Measurements from ENCODE around the gene VWA7.
"Not testable (repeated sequence)": the region's sequence is repeated elsewhere in the genome, so short reads cannot be mapped to it uniquely, and the experiment has no call there.

Gene VWA7

DNA sequence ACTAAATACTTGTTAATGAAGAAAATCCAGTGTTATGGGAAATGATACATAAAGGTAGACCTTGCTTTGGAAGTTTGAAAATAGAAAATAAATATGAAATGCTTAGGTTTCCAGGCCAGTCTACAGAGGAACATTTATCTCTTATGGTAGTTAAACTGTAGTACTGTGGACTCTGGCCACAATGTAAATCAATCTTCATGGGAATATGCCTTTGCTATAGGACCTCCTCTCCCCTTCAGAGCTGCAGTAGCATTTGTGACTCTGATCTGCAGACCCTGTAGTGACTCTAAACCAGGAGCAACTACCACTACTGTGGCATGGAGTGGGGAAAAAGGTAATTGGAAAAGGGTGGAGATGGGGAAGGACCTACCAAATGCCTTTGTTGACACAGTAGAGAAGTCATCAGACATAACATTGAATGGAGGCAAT, 42.8 kb upstream of the VWA7 start:
- Histone ChIP-seq H3K27me3 (ENCODE audit: insufficient read depth, insufficient read length) (no peaks in the 10 kb centered on the region), H3K9me3 (ENCODE audit: insufficient read depth, low read length) (no peaks in the 10 kb centered on the region; the same call in 1 of the 2 replicates), H3K9ac (ENCODE audit: insufficient read length, low read depth) (no peak overlapping the region), H3K4me3 (ENCODE audit: insufficient read length, low read depth) (no peak overlapping the region), H3K4me1 (ENCODE audit: insufficient read depth, insufficient read length) (no peaks in the 10 kb centered on the region), H3K36me3 (ENCODE audit: insufficient read depth, insufficient read length, low read length) (peaks cover 10% of the 10 kb centered on the region)
- DNase-seq (ENCODE audit: low read depth, low spot score) = no peak
- TF ChIP-seq ZNF274 (IDR thresholded peaks at IDR 0.05; ENCODE audit: low read depth, low read length) (no peak), SUZ12 (IDR thresholded peaks at IDR 0.05; ENCODE audit: extremely low read depth, insufficient read depth, insufficient read length) (no peak), YY1 (IDR thresholded peaks at IDR 0.05; ENCODE audit: insufficient read depth, insufficient read length) (no peak)

DNA sequence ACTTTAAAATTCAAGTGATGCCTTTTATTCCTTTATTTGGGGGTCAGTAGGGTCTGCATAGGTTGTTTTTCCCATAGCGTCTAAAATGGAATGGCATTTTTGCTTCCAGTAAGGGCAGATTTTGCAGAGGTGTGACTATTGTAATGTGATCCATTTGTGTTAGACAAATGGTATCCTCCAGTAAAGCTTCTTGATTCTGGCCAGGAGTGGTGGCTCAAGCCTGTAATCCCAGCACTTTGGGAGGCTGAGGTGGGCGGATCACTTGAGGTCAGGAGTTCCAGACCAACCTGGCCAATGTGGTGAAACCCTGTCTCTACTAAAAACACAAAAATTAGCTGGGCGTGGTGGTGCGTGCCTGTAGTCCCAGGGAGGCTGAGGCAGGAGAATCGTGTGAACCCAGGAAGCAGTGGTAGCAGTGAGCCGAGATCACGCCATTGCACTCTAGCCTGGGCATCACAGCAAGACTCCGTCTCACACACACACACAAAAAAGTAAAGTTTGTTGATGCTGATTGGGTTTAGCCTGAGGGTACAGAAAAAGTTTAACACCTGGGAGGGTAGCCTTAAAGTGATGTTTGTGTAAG, 40.9 kb upstream of the VWA7 start:
- DNase-seq (ENCODE audit: low read depth, low spot score); H3K27me3 ChIP-seq (ENCODE audit: insufficient read depth, insufficient read length); H3K9ac ChIP-seq (ENCODE audit: insufficient read length, low read depth); H3K4me1 ChIP-seq (ENCODE audit: insufficient read depth, insufficient read length); H3K36me3 ChIP-seq (ENCODE audit: insufficient read depth, insufficient read length, low read length); H3K9me3 ChIP-seq (ENCODE audit: insufficient read depth, low read length): not testable (repeated sequence)
- peak overlapping the region; percentile 11 for H3K4me3 ChIP-seq (ENCODE audit: insufficient read length, low read depth)

DNA sequence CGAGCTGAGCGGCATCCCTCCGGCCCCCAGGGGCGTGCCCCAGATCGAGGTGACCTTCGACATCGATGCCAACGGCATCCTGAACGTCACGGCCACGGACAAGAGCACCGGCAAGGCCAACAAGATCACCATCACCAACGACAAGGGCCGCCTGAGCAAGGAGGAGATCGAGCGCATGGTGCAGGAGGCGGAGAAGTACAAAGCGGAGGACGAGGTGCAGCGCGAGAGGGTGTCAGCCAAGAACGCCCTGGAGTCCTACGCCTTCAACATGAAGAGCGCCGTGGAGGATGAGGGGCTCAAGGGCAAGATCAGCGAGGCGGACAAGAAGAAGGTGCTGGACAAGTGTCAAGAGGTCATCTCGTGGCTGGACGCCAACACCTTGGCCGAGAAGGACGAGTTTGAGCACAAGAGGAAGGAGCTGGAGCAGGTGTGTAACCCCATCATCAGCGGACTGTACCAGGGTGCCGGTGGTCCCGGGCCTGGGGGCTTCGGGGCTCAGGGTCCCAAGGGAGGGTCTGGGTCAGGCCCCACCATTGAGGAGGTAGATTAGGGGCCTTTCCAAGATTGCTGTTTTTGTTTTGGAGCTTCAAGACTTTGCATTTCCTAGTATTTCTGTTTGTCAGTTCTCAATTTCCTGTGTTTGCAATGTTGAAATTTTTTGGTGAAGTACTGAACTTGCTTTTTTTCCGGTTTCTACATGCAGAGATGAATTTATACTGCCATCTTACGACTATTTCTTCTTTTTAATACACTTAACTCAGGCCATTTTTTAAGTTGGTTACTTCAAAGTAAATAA, 40.2 kb upstream of the VWA7 start:
- not testable (repeated sequence) for H3K4me1 ChIP-seq (ENCODE audit: insufficient read depth, insufficient read length); H3K27me3 ChIP-seq (ENCODE audit: insufficient read depth, insufficient read length); H3K9me3 ChIP-seq (ENCODE audit: insufficient read depth, low read length); H3K4me3 ChIP-seq (ENCODE audit: insufficient read length, low read depth); H3K36me3 ChIP-seq (ENCODE audit: insufficient read depth, insufficient read length, low read length); H3K9ac ChIP-seq (ENCODE audit: insufficient read length, low read depth); DNase-seq (ENCODE audit: low read depth, low spot score)

DNA sequence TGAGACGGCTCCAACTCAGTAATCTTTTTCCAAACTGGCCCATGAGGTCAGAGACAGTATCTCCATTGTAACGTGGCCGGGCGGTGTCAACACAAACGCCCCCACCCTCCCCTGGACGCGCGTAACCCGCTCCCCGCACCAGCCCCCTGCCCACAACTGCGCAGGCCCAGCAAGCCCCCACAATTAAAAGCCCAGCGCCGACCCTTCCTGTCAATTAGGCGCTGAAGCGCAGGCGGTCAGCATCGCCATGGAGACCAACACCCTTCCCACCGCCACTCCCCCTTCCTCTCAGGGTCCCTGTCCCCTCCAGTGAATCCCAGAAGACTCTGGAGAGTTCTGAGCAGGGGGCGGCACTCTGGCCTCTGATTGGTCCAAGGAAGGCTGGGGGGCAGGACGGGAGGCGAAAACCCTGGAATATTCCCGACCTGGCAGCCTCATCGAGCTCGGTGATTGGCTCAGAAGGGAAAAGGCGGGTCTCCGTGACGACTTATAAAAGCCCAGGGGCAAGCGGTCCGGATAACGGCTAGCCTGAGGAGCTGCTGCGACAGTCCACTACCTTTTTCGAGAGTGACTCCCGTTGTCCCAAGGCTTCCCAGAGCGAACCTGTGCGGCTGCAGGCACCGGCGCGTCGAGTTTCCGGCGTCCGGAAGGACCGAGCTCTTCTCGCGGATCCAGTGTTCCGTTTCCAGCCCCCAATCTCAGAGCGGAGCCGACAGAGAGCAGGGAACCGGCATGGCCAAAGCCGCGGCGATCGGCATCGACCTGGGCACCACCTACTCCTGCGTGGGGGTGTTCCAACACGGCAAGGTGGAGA, 38.1 kb upstream of the VWA7 start, which contains the start of the genes HSPA1A and HSPA1L:
Gene HSPA1A, plus strand, starts transcription at position 519 of the 814 bp plus-strand sequence. Its CDS starts 214 bp downstream, at position 733.
Gene HSPA1L, minus strand, starts transcription at position 259 of the 814 bp plus-strand sequence. CDS start 3,311 bp downstream, outside the sequence.
- Histone ChIP-seq H3K9ac (ENCODE audit: insufficient read length, low read depth) (peak within 1 kb of the TSS; percentile 82), H3K4me3 (ENCODE audit: insufficient read length, low read depth) (peak within 1 kb of the TSS; percentile 60), H3K27me3 (ENCODE audit: insufficient read depth, insufficient read length) (no peaks in the 10 kb centered on the region), H3K36me3 (ENCODE audit: insufficient read depth, insufficient read length, low read length) (peaks cover 10% of the 10 kb centered on the region), H3K4me1 (ENCODE audit: insufficient read depth, insufficient read length) (no peaks in the 10 kb centered on the region), H3K9me3 (ENCODE audit: insufficient read depth, low read length) (no peaks in the 10 kb centered on the region; the same call in 1 of the 2 replicates)
- peak; percentile 85 for DNase-seq (ENCODE audit: low read depth, low spot score)
- no peak for TF ChIP-seq SUZ12 (IDR thresholded peaks at IDR 0.05; ENCODE audit: extremely low read depth, insufficient read depth, insufficient read length)
- no peak for TF ChIP-seq YY1 (IDR thresholded peaks at IDR 0.05; ENCODE audit: insufficient read depth, insufficient read length)
- no peak for TF ChIP-seq ZNF274 (IDR thresholded peaks at IDR 0.05; ENCODE audit: low read depth, low read length)

DNA sequence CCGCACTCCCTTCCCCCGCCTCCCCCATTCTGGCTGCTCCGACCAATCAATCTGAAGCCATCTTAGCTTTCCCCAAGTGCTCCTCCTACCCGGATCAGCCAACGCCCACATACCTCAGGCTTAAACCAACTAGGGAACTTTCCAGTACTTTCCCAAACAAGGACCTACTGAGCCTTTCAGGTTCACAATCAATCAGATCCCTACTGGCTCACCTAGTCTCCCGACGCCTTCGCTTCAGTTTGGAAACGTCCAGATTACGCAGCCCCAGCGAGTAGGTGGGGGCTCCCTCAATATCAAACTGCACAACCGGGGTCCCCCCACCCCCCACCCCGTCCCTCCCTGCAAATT, 37.5 kb upstream of the VWA7 start:
- H3K9ac ChIP-seq (ENCODE audit: insufficient read length, low read depth) = peak overlapping the region; percentile 42
- H3K4me1 ChIP-seq (ENCODE audit: insufficient read depth, insufficient read length) = no peaks in the 10 kb centered on the region
- peak; percentile 92 for DNase-seq (ENCODE audit: low read depth, low spot score)
- no peaks in the 10 kb centered on the region for H3K27me3 ChIP-seq (ENCODE audit: insufficient read depth, insufficient read length)
- H3K36me3 ChIP-seq (ENCODE audit: insufficient read depth, insufficient read length, low read length) = peaks cover 10% of the 10 kb centered on the region
- TF ChIP-seq YY1 (IDR thresholded peaks at IDR 0.05; ENCODE audit: insufficient read depth, insufficient read length) (no peak), ZNF274 (IDR thresholded peaks at IDR 0.05; ENCODE audit: low read depth, low read length) (no peak), SUZ12 (IDR thresholded peaks at IDR 0.05; ENCODE audit: extremely low read depth, insufficient read depth, insufficient read length) (no peak)
- peak overlapping the region; percentile 30 for H3K4me3 ChIP-seq (ENCODE audit: insufficient read length, low read depth)
- H3K9me3 ChIP-seq (ENCODE audit: insufficient read depth, low read length) = no peaks in the 10 kb centered on the region; the same call in 1 of the 2 replicates

DNA sequence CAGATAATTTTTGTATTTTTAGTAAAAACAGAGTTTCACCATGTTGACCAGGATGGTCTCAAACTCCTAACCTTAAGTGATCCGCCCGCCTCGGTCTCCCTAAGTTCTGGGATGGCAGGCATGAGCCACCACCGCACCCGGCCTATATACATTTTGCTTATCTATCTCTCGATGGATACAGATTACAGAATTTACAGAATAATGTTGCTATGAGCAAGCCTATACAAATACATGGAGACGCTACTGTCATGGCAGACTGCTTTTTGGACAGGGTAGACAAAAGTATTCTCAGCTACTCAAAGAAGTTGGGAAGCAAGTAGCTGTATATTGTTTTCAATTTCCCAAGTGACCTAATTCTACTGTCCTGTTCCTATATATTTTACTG, 36.3 kb upstream of the VWA7 start:
- H3K4me1 ChIP-seq (ENCODE audit: insufficient read depth, insufficient read length) = no peaks in the 10 kb centered on the region
- H3K9me3 ChIP-seq (ENCODE audit: insufficient read depth, low read length) = no peaks in the 10 kb centered on the region; the same call in 1 of the 2 replicates
- peak overlapping the region; percentile 57 for H3K9ac ChIP-seq (ENCODE audit: insufficient read length, low read depth)
- no peaks in the 10 kb centered on the region for H3K27me3 ChIP-seq (ENCODE audit: insufficient read depth, insufficient read length)
- H3K4me3 ChIP-seq (ENCODE audit: insufficient read length, low read depth) = no peak overlapping the region
- TF ChIP-seq SUZ12 (IDR thresholded peaks at IDR 0.05; ENCODE audit: extremely low read depth, insufficient read depth, insufficient read length) (no peak), ZNF274 (IDR thresholded peaks at IDR 0.05; ENCODE audit: low read depth, low read length) (no peak), YY1 (IDR thresholded peaks at IDR 0.05; ENCODE audit: insufficient read depth, insufficient read length) (no peak)
- peaks cover 4% of the 10 kb centered on the region for H3K36me3 ChIP-seq (ENCODE audit: insufficient read depth, insufficient read length, low read length)
- no peak for DNase-seq (ENCODE audit: low read depth, low spot score)

DNA sequence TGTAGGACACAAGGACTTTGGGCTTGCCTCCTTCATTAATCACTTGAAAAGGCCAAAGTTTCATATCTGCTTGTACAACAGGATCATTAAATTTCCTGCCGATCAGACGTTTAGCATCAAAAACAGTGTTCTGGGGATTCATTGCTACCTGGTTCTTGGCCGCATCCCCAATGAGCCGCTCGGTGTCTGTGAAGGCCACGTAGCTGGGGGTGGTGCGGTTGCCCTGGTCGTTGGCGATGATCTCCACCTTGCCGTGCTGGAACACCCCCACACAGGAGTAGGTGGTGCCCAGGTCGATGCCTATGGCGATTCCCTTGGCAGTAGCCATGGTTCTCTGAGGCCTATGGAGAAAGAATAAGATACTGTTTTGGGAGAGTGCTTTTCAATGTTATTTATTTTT, 34.5 kb upstream of the VWA7 start:
- no peak for TF ChIP-seq YY1 (IDR thresholded peaks at IDR 0.05; ENCODE audit: insufficient read depth, insufficient read length)
- TF ChIP-seq ZNF274 (IDR thresholded peaks at IDR 0.05; ENCODE audit: low read depth, low read length) = no peak
- no peak for TF ChIP-seq SUZ12 (IDR thresholded peaks at IDR 0.05; ENCODE audit: extremely low read depth, insufficient read depth, insufficient read length)
- no peak overlapping the region for H3K4me3 ChIP-seq (ENCODE audit: insufficient read length, low read depth)
- H3K9me3 ChIP-seq (ENCODE audit: insufficient read depth, low read length) = no peaks in the 10 kb centered on the region
- H3K27me3 ChIP-seq (ENCODE audit: insufficient read depth, insufficient read length) = no peaks in the 10 kb centered on the region
- H3K4me1 ChIP-seq (ENCODE audit: insufficient read depth, insufficient read length) = no peaks in the 10 kb centered on the region
- no peaks in the 10 kb centered on the region for H3K36me3 ChIP-seq (ENCODE audit: insufficient read depth, insufficient read length, low read length)
- DNase-seq (ENCODE audit: low read depth, low spot score) = no peak
- H3K9ac ChIP-seq (ENCODE audit: insufficient read length, low read depth) = no peak overlapping the region

DNA sequence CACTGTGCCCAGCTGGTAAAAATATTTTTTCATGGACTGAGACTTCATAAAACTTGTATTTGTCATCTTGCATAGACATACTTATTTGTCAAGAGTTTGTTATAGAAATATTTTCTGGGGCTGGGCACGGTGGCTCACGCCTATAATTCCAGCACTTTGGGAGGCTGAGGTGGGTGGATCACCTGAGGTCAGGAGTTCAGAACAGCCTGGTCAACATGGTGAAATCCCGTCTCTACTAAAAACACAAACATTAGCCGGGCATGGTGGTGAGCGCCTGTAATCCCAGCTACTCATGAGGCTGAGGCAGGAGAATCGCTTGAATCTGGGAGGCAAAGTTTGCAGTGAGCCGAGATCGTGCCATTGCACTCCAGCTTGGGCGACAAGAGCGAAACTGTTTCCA, 31.5 kb upstream of the VWA7 start:
- not testable (repeated sequence) for H3K27me3 ChIP-seq (ENCODE audit: insufficient read depth, insufficient read length); H3K4me3 ChIP-seq (ENCODE audit: insufficient read length, low read depth); H3K9me3 ChIP-seq (ENCODE audit: insufficient read depth, low read length); H3K9ac ChIP-seq (ENCODE audit: insufficient read length, low read depth); H3K36me3 ChIP-seq (ENCODE audit: insufficient read depth, insufficient read length, low read length); DNase-seq (ENCODE audit: low read depth, low spot score); H3K4me1 ChIP-seq (ENCODE audit: insufficient read depth, insufficient read length)
